HG03439 (cell line): ENCODE measurements around the gene FAM53B.

ENCODE experiments used
- ATAC-seq: cut with Tn5 transposase; IDR thresholded peaks from one replicate; pipeline ENCODE4 v1.9.1; 2021; ENCODE audit warnings: mild to moderate bottlenecking, moderate library complexity; ENCODE audit not compliant: unreplicated experiment

Gene FAM53B

GRCh38 chr10:124742413-124743190 lies 1.6 kb downstream of the FAM53B start:
- no peak for ATAC-seq

DNA sequence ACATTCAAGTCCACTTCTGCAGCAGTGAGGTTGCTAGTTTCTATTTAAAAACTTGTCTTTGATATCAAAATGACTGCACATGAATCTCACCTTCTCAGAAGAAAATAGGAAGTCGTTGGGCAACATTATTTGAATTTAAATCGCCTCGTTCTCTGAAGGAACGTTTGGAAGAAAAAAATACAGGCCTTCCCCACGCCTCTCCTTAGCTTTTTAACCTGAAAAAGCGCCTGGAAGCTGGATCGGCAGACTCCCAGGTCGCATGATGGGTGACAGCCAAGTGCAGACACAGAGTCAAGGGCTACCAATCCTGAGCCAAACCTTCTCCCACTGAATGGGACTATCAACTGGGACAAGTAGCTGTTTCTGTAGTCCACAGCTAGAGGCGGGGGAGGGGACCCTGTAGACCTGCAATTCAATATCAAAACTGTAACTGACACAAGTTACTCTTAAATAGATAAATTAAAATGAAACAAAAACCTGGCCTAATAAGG lies 2.2 kb downstream of the FAM53B start:
- ATAC-seq, result no peak

DNA sequence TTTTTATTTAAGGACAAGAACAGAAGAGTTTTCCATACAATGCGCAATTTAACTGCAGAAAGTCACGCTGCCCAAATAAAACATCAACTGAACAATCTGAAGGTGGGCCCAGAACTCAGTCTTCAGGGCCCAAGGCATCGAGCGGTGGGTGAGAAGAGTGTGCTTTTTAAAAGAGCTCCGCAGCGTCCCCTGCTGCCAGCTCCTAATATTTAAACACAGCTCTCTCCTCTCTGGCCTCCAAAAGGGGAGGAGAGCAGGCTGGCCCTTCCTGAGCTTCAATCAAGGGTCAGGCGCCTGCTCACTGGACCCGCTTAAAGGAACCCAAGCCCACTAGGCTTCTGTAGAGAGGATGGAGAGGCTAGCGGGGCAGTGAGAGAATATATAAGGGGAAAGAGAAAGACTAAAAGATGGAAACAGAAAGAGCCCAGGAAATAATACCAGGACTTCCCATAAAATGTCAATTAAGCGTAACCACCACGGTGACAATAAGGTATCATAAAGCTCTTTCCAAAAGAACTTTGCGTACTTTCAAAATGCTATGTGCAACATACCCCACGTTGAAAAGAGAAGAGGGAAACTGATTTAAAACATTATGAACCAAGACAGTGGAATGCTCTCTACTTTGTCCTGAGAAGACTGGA lies 2.8 kb downstream of the FAM53B start:
- ATAC-seq, result peak; percentile 52

DNA sequence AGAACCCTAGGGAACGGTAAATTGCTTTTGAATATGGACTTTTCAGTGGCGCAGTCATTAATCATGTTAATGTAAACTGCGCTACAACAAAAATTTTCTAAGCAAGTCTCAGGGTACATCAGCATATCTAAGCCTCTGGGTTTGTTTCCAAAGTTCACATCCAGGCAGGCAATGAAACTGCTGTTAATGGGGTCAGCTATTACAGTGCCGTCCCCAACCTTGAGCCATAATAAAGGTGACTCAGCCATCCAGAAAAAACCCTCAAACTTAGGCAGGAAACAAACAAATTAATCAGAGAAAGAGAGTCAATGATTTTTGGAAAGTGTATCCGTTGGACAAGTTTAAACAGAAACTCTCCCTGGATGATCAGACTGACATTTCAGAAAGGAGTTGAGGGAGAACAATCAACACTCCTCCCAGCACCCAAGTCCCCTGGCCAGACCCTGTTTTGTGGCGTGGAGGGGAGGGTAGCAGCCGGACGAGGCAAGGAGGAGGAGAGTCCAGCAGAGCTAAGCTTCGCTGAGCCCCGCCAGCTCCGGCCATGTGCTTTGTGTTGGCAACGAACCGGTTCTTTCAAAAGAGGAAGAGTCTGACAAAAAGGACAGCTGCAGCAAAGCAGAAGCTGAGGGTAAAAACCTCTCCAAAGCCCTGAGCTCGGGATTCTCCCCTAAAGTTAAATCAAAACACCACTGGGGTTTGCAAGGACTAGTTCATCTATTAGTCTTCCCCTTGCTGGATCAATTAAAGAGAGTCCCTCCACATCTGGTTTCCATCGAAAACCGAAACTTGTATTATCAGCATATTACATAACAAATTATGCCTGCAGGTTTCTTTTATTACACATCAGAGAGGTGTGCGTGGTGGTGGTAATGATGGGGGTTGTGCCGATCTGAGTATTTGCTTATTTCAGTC lies 3.6 kb downstream of the FAM53B start:
- peak; percentile 29 for ATAC-seq

DNA sequence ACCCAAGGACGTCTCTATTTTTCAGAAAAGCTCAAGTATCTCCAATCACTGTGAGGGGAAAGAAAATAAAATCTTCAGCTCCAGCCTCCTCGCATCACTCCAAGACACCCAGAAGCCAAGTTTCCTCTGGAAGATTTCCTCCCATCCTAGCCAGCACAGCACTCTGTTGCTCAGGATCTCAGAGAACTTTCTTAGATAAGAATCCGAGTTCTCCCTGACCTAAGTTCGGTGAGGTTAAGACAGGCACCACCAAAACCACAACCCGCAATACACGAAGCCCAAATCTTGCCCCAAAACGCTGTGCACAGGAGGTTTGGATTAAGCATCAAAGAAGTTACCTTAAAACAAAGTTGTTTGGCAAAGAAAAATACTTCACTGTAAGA lies 4.2 kb downstream of the FAM53B start:
- no peak for ATAC-seq

DNA sequence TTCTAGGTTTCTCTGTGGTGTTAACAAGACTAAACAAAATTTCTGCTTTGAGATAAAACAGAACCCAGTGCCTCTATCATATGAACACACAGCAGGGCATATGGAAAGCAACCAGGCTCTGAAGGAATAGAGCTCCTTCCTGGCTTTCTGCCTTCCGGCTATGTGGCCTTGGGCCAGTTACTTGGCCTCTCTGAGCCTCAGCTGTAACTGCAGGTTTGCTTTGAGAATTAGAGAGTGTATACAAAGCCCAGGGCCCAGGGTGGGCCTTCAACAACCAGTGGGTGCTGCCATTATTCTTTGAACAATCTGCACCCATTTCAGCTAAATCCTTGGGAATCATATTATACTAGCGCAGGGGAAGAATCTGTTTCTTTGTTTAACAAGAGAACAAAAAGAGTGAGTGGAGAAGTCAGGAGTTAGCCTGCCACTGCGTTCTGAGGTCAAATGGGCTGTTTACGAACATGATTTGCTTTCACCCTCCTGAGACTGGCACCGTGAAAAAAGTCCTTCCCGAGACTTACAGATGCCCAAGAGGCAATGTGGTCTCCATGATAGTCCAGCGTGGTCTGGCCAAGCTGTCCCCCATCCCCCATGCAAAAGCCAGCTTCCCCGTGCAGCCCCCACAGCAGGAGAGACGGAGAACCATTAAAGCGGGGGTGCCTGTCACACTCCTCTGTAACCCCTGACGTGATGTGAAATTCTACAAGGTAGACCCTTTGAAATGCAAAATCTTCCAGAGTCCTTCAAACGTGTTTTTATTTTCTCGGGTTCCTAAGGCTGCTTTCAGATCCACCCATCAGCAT lies 4.9 kb downstream of the FAM53B start:
- no peak for ATAC-seq

GRCh38 chr10:124738441-124738840 lies 5.7 kb downstream of the FAM53B start:
- no peak for ATAC-seq

- no peak for ATAC-seq
Observed at GRCh38 chr10:124737708-124738107, 6.5 kb downstream of the FAM53B start.

GRCh38 chr10:124737221-124737620 lies 7.0 kb downstream of the FAM53B start:
- no peak for ATAC-seq

- no peak for ATAC-seq
Observed at GRCh38 chr10:124736491-124737136, 7.6 kb downstream of the FAM53B start.

DNA sequence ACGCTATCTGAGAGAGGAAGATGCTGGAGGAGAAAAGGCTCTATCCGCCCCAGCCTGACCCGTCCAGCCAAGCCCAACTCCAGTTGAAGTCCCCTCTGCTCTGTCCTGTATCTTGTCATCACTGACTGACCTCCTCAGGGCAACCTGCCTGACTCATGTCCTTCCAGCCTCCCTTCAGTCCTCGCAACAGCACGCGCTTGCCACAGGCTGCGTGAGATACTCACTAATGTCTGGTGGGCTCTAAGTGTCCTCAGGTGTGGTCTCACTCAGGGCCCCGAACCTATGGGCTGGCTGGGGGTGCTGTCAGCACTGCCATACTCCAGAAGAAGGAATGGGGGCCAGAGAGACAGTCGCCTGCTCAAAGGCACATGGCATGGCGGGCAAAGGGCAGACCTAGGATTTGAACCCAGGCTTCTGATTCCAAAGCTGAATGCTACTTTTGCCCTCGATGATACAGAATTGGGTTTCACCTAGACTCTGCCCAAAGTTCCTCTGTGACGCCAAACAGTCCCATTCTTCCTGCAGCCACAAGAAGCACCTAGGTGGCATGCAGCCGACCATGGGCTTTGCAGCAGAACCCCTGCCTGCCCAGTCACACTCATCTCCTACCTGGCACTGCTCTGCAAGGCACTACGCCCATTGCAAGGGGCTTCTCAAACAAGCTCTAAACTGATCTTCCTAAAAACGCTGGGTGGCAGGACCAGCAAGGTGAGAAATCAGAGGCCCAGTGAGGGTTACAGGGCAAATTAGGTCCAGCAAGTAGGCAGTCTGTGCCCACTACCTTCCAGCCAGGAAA lies 8.5 kb downstream of the FAM53B start:
- no peak for ATAC-seq

DNA sequence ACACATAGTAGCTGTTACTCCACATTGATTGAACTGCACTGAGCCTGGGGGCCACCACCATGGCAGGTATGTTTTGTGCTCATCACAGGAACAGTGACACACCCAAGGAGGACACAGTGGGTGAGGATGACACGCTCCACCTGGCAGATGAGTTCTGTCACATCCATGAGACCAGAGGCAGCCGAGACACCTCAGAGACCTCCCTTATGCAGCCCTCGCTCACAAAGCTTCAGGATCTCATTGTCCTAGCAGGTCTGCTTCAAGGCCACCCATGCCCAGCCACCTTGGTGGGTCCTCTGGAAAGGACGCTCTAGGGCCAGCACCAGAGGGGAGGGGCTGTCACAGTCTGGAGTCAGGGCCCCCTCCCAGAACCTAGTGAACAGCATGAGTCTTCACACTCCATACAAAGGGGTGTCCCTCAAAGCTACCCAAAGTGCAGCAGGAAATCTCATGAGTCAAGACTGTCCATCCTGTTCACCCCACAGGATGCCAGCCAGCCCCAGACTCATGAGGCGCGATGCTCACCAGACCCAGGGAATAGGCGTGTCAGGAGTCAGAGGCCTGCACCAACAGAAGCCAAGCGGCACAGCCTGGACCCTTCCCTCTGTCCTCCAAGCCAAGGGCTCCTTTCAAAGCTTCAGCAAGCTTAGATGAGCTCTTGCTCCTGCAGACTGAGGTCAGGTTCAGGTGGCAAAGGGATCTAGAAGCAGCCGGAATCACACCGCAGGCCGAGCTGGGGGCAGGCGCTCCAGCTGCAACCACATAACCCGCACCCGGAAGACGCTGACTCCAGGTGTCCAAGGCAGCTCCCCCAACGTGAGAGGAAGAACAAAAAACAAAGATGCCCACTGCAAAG lies 9.6 kb downstream of the FAM53B start:
- ATAC-seq, result no peak

DNA sequence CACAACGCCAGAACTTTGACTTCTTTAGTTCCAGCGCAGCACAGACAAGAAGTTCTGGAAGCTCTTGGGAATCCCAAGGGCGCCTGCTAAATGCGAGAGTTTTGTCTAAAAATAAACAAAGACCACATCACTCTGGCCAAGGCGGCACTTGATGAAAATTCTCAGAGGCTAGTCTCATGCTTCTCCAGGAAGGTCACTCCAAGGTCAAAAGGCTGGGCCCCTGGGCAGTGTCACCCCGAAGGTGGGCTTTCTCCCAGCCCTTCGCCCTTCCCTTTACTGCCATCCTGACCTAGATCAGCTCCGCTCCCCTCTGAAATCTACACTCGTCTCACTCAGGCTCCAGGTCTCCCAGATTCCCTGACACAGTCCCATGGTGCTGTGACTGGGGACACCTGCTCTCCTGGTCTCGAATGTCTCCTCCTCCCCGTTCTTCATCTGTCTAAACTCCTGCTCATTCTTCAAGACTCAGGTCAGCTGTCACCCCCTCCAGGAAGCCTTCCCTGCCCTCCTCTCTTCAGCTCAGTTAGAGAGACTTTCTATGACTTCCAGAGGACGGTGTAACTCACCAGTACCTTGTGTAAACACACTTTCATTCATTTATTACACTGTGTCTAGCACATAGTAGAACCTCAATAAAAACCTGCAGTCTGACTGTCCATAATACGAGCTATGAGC lies 10.5 kb downstream of the FAM53B start:
- ATAC-seq, result no peak

- ATAC-seq, result peak; percentile 60
Observed at GRCh38 chr10:124732931-124733570, 11.1 kb downstream of the FAM53B start.

DNA sequence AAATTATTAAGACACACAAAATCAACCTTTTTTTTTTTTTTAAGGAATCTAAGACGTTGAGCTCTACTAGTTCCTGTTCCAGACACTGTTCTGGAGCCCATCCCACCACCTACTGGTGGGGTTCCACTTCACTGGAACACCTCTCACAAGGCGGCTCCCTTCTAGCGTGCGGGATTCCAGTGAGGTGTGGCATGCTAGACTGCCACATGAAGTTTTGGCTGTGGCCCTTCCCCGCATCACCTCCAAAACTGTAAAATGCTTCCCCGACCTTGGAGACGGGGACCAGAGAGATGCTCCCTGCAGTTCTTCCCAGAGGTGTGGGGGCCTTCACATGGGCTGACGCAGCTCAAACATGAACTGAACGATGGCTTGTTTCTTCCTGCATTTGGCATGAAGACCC lies 12.6 kb downstream of the FAM53B start:
- no peak for ATAC-seq

DNA sequence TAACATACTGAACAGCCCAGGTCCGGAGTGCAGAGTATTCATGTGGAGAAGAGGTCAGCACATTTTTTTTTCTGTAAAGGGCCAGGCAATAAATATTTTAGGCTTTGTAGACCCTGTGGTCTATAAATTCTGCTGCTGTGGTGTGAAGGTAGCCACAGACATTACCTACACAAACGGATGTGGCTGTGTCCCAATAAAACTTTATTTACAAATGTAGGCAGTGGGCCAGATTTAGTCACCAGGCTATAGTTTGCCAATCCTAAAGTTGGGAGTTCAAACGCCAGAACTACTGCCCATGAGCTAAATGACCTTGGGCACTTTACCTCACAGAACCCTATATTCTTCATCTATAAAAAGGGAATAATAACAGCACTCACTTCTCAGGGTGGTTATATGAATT lies 13.4 kb downstream of the FAM53B start:
- no peak for ATAC-seq
